ENCODE results near the gene C10orf67. TPM values are rescaled to one million over a fixed set of nuclear protein-coding genes. Genes with fewer than 3 reads are reported as not detected.

C10orf67 gene
- total RNA-seq, 4 donors from 2014 or later: not detected

DNA sequence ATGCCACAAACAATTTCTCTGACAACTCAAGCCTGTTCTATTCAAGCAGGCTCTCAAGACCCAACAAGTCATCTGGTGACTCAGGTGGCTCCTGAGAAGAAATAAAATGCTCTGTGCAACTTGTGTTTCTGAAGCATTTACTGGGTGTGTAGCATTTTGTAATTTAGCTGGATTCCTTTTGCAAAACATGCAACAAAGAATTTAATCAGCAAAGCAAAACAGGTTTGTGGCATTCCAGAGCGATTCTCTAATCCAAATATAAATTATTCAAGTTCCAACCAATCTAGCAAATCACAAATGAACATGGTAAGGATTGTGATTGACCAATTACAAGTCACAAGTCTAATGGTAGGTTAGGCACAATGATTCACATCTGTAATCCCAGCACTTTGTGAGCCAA is 39.8 kb upstream of the C10orf67 start:
- no peak for TF ChIP-seq EP300 (IDR thresholded peaks at IDR 0.05)
- no peak for TF ChIP-seq POLR2A (IDR thresholded peaks at IDR 0.05; ENCODE audit: low read depth)
- TF ChIP-seq POLR2AphosphoS5 (IDR thresholded peaks at IDR 0.05): no peak
- TF ChIP-seq, protein P1, sequence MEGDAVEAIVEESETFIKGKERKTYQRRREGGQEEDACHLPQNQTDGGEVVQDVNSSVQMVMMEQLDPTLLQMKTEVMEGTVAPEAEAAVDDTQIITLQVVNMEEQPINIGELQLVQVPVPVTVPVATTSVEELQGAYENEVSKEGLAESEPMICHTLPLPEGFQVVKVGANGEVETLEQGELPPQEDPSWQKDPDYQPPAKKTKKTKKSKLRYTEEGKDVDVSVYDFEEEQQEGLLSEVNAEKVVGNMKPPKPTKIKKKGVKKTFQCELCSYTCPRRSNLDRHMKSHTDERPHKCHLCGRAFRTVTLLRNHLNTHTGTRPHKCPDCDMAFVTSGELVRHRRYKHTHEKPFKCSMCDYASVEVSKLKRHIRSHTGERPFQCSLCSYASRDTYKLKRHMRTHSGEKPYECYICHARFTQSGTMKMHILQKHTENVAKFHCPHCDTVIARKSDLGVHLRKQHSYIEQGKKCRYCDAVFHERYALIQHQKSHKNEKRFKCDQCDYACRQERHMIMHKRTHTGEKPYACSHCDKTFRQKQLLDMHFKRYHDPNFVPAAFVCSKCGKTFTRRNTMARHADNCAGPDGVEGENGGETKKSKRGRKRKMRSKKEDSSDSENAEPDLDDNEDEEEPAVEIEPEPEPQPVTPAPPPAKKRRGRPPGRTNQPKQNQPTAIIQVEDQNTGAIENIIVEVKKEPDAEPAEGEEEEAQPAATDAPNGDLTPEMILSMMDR (IDR thresholded peaks at IDR 0.05): no peak
- Histone ChIP-seq H3K4me3 (no peak overlapping the region), H3K27me3 (no peaks in the 10 kb centered on the region), H3K27ac (replicated peaks in 1 of 4) (no peak overlapping the region), H3K36me3 (no peaks in the 10 kb centered on the region), H3K4me1 (no peaks in the 10 kb centered on the region), H3K9me3 (no peaks in the 10 kb centered on the region)
- DNase-seq (ENCODE audit: extremely low spot score): no peak
- 80% methylated on average over 1 of the region's 1 CpG for WGBS
- intact Hi-C loops (cut with DNase I): no loop called here

DNA sequence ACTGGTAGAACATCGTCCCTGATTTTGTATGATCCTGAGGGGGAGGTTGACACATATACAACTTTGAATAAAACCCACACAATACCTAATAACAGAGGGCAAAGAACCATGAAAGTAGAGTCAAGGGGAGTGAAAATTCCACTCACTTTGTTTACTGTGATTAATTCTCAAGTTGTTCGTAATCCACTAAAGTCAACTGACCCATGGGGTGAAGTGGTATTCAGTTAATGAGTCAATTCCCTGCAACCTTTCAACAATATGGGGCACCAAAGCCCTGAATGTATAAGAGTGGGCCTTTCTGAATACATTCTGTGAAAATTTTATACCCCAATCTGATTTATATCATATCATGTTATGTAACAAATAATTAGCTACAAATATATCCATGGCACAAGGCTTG is 39.0 kb upstream of the C10orf67 start:
- H3K36me3 ChIP-seq: no peaks in the 10 kb centered on the region
- intact Hi-C loops (cut with DNase I): no loop called here
- no peaks in the 10 kb centered on the region for H3K27me3 ChIP-seq
- no peaks in the 10 kb centered on the region for H3K9me3 ChIP-seq
- DNase-seq (ENCODE audit: extremely low spot score): no peak
- H3K4me3 ChIP-seq: no peak overlapping the region
- no peaks in the 10 kb centered on the region for H3K4me1 ChIP-seq
- TF ChIP-seq POLR2A (IDR thresholded peaks at IDR 0.05; ENCODE audit: low read depth) (no peak), POLR2AphosphoS5 (IDR thresholded peaks at IDR 0.05) (no peak), EP300 (IDR thresholded peaks at IDR 0.05) (no peak)
- TF ChIP-seq, protein P1 (IDR thresholded peaks at IDR 0.05): no peak
- H3K27ac ChIP-seq (replicated peaks in 1 of 4): no peak overlapping the region
- WGBS: 92% methylated on average over 2 of the region's 2 CpGs

DNA sequence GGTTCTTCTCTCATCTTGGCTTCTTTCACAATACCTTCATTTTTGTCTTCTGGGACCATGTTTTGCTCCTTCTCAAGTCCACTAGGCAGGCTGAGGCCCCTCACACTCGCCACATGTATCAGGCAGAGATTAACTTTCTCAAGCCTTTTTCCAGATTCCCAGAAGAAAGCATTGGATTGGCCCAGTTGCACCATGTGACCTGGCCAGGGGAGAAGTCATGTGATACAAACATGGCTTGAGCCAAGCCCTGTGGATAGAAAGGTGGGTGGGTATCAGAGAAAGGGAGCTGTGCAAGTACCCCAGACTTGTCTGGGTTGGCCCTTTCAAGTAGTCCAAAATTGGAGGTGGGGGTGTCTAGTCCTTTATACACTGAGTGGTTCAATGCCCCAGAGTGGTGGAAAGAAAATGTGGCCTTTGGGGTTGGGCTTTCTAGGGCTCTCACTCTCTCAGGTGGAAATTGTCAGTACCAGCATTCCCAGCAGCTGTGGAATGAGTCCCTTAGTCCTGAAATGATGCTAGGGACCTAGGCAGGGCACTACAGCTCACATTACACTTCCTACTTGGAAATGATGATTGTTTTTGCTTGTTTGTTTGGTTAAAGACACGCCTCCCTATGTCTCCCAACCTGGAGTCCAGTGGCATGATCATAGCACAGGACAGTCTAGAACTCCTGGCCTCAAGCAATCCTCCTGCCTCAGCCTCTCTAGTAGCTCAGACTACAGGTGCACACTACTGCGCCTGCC is 36.9 kb upstream of the C10orf67 start:
- WGBS: 92% methylated on average over 3 of the region's 3 CpGs
- Histone ChIP-seq H3K36me3 (no peaks in the 10 kb centered on the region), H3K27me3 (no peaks in the 10 kb centered on the region), H3K27ac (replicated peaks in 1 of 4) (no peak overlapping the region), H3K9me3 (no peaks in the 10 kb centered on the region), H3K4me1 (no peaks in the 10 kb centered on the region), H3K4me3 (no peak overlapping the region)
- intact Hi-C loops (cut with DNase I): no loop called here
- TF ChIP-seq, protein P1 (IDR thresholded peaks at IDR 0.05): no peak
- TF ChIP-seq POLR2AphosphoS5 (IDR thresholded peaks at IDR 0.05) (no peak), EP300 (IDR thresholded peaks at IDR 0.05) (no peak), POLR2A (IDR thresholded peaks at IDR 0.05; ENCODE audit: low read depth) (no peak)
- DNase-seq (ENCODE audit: extremely low spot score): no peak

DNA sequence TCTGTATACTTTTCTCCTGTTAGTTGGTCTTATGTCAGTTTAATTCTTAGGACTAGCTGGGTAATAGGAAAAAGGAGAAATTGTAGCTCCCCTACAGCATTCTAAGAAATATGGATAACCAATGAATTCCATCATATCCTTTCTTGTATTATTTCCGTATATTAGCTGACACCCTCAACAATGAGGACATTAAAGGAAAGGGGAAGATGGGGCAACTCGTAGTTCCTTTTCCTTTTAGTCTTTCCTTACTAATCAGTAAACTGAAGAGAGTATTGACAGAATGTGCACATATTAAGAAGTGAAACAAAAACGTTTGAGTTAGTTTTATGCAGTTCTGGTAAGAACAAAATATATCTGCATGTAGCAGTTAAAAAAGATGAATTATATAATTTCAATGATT is 35.1 kb upstream of the C10orf67 start:
- 56% methylated on average over 3 of the region's 3 CpGs for WGBS
- Histone ChIP-seq H3K4me1 (no peaks in the 10 kb centered on the region), H3K27me3 (no peaks in the 10 kb centered on the region), H3K36me3 (no peaks in the 10 kb centered on the region), H3K9me3 (no peaks in the 10 kb centered on the region), H3K4me3 (no peak overlapping the region), H3K27ac (replicated peaks in 1 of 4) (no peak overlapping the region)
- intact Hi-C loops (cut with DNase I): no loop called here
- no peak for DNase-seq (ENCODE audit: extremely low spot score)
- no peak for TF ChIP-seq POLR2A (IDR thresholded peaks at IDR 0.05; ENCODE audit: low read depth)
- no peak for TF ChIP-seq EP300 (IDR thresholded peaks at IDR 0.05)

DNA sequence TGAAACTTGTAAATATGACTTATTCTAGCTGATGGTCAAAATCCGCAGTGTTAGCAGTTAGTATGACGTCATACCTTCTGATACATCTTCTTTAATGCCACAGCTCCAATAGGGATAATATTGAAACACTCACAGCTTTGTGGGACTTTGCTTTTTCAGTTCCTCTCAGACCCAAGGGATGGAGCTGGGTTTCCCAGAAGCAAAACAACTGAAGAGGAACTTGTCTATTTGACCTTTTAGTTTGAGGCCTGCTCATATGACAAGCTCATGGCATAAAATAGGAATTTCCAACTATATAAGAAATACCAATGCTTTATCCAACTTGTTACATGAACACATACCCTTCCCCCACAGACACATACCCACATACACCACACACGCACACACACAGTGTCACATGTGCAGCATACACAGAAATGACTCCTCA is 31.6 kb upstream of the C10orf67 start:
- Histone ChIP-seq H3K4me3 (no peak overlapping the region), H3K9me3 (no peaks in the 10 kb centered on the region), H3K36me3 (no peaks in the 10 kb centered on the region), H3K27me3 (no peaks in the 10 kb centered on the region), H3K4me1 (no peaks in the 10 kb centered on the region), H3K27ac (replicated peaks in 1 of 4) (no peak overlapping the region)
- no peak for DNase-seq (ENCODE audit: extremely low spot score)
- intact Hi-C loops (cut with DNase I): no loop called here
- no peak for TF ChIP-seq POLR2A (IDR thresholded peaks at IDR 0.05; ENCODE audit: low read depth)
- TF ChIP-seq POLR2AphosphoS5 (IDR thresholded peaks at IDR 0.05): no peak
- TF ChIP-seq, protein P1 (IDR thresholded peaks at IDR 0.05): no peak
- no peak for TF ChIP-seq EP300 (IDR thresholded peaks at IDR 0.05)
- 77% methylated on average over 3 of the region's 3 CpGs for WGBS
